ENCODE data around the gene OTUB2. TPM values are rescaled to one million over a fixed set of nuclear protein-coding genes. Genes with fewer than 3 reads are reported as not detected.

Gene OTUB2
- total and polyA plus RNA-seq, 2 of the 8 experiments (the other 6 are each of a cell fraction or from before 2014, with no cell fraction given): 2.2 to 4.2 TPM

DNA sequence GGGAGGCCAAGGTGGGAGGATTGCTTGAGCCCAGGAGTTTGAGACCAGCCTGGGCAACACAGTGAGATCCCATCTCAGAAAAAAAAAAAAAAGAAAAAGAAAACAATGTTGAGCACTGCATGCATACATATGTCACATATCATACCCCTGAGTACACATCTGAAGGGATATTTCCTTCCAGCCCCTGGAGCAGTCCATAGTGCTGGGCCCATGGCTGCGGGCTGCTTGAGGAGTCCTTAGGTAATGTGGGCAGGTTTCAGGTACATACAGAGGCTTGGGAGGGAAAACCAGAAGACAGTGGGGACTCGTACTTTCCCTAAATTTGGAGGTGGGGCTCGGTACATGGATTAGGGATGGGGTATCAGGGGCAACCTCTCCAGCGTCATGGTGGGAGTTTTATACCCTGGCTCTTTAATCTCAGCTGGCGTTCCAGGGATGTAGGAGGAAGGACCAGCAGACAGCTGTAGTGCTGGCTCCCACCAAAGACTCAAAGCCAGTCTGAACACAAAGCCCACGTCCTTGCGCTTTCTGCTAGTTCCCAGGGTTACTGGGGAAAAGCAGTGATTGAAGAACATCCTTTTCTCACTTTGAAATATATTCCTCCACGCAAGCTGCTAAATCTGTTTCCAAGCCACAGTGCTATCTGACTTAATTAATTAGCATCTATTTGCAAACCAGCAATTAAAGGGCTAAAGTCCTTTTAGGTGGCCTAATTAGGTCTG lies 5.2 kb downstream of the OTUB2 start (continued):
- no peak for TF ChIP-seq RFX5 (IDR thresholded peaks at IDR 0.05; ENCODE audit: borderline replicate concordance, low read depth, low read length)
- TF ChIP-seq EZH2 (IDR thresholded peaks at IDR 0.05; ENCODE audit: low read depth, low read length, severe bottlenecking): no peak
- TF ChIP-seq RXRA (IDR thresholded peaks at IDR 0.05; ENCODE audit: insufficient read depth, low read depth, low read length): no peak
- no peak for TF ChIP-seq CHD2 (IDR thresholded peaks at IDR 0.05; ENCODE audit: low read length)
- TF ChIP-seq SP2 (IDR thresholded peaks at IDR 0.05; ENCODE audit: low read length): no peak
- no peak for TF ChIP-seq GTF2F1 (IDR thresholded peaks at IDR 0.05; ENCODE audit: borderline replicate concordance, low read depth, low read length)
- no peak for TF ChIP-seq HDAC2 (IDR thresholded peaks at IDR 0.05; ENCODE audit: borderline replicate concordance in 1 of 2, low read depth in 2 of 2, low read length in 2 of 2)
- TF ChIP-seq JUND (IDR thresholded peaks at IDR 0.05; ENCODE audit: low read length): no peak
- no peak for TF ChIP-seq SP1 (IDR thresholded peaks at IDR 0.05; ENCODE audit: low read depth, low read length)
- no peak for TF ChIP-seq BACH1 (IDR thresholded peaks at IDR 0.05; ENCODE audit: low read length)
- TF ChIP-seq SUZ12 (IDR thresholded peaks at IDR 0.05; ENCODE audit: low read length): no peak

Data from H1 (cell line).